ENCODE measurements around the gene ZNF446. TPM values are rescaled to one million over a fixed set of nuclear protein-coding genes. Genes with fewer than 3 reads are reported as not detected.
A peak's percentile ranks its signal among the peaks of the same experiment; 100 is the strongest.

ZNF446 gene
- total and polyA plus RNA-seq, 9 of the 15 experiments (the other 6 are each of a cell fraction or from before 2014, with no cell fraction given), result 0.07 to 4.8 (median 1.2) TPM

GRCh38 chr19:58499021-58499927, 23.1 kb downstream of the ZNF446 start (continued):
- TF ChIP-seq, protein P1, sequence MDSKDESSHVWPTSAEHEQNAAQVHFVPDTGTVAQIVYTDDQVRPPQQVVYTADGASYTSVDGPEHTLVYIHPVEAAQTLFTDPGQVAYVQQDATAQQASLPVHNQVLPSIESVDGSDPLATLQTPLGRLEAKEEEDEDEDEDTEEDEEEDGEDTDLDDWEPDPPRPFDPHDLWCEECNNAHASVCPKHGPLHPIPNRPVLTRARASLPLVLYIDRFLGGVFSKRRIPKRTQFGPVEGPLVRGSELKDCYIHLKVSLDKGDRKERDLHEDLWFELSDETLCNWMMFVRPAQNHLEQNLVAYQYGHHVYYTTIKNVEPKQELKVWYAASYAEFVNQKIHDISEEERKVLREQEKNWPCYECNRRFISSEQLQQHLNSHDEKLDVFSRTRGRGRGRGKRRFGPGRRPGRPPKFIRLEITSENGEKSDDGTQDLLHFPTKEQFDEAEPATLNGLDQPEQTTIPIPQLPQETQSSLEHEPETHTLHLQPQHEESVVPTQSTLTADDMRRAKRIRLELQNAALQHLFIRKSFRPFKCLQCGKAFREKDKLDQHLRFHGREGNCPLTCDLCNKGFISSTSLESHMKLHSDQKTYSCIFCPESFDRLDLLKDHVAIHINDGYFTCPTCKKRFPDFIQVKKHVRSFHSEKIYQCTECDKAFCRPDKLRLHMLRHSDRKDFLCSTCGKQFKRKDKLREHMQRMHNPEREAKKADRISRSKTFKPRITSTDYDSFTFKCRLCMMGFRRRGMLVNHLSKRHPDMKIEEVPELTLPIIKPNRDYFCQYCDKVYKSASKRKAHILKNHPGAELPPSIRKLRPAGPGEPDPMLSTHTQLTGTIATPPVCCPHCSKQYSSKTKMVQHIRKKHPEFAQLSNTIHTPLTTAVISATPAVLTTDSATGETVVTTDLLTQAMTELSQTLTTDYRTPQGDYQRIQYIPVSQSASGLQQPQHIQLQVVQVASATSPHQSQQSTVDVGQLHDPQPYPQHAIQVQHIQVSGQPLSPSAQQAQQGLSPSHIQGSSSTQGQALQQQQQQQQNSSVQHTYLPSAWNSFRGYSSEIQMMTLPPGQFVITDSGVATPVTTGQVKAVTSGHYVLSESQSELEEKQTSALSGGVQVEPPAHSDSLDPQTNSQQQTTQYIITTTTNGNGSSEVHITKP (IDR thresholded peaks at IDR 0.05; ENCODE audit: partially characterized antibody), result peak; percentile 38
- TF ChIP-seq, protein P2, sequence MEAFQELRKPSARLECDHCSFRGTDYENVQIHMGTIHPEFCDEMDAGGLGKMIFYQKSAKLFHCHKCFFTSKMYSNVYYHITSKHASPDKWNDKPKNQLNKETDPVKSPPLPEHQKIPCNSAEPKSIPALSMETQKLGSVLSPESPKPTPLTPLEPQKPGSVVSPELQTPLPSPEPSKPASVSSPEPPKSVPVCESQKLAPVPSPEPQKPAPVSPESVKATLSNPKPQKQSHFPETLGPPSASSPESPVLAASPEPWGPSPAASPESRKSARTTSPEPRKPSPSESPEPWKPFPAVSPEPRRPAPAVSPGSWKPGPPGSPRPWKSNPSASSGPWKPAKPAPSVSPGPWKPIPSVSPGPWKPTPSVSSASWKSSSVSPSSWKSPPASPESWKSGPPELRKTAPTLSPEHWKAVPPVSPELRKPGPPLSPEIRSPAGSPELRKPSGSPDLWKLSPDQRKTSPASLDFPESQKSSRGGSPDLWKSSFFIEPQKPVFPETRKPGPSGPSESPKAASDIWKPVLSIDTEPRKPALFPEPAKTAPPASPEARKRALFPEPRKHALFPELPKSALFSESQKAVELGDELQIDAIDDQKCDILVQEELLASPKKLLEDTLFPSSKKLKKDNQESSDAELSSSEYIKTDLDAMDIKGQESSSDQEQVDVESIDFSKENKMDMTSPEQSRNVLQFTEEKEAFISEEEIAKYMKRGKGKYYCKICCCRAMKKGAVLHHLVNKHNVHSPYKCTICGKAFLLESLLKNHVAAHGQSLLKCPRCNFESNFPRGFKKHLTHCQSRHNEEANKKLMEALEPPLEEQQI (IDR thresholded peaks at IDR 0.05), result no peak
- TF ChIP-seq LARP7 (IDR thresholded peaks at IDR 0.05), result no peak; the same call in 1 of the 2 replicates
- no peak for TF ChIP-seq ZNF224 (CRISPR knock-in tag; IDR thresholded peaks at IDR 0.05)
- peak; percentile 47 to 60; a peak in 3 of 4 replicates for TF ChIP-seq SIX5 (IDR thresholded peaks at IDR 0.05; ENCODE audit: borderline replicate concordance in 1 of 2, insufficient read depth in 1 of 2, low read depth in 1 of 2, low read length in 2 of 2)
- TF ChIP-seq TSHZ1 (CRISPR knock-in tag; IDR thresholded peaks at IDR 0.05), result no peak
- no peak for TF ChIP-seq ARID3B (CRISPR knock-in tag; IDR thresholded peaks at IDR 0.05; ENCODE audit: borderline replicate concordance)
- TF ChIP-seq MLX (CRISPR knock-in tag; conservative IDR thresholded peaks at IDR 0.05), result no peak
- peak; percentile 81 for TF ChIP-seq ELF2 (CRISPR knock-in tag; IDR thresholded peaks at IDR 0.05)
- peak; percentile 94 for TF ChIP-seq FIP1L1 (IDR thresholded peaks at IDR 0.05; ENCODE audit: low read depth, low read length, poor library complexity, severe bottlenecking)
- TF ChIP-seq, protein P3, sequence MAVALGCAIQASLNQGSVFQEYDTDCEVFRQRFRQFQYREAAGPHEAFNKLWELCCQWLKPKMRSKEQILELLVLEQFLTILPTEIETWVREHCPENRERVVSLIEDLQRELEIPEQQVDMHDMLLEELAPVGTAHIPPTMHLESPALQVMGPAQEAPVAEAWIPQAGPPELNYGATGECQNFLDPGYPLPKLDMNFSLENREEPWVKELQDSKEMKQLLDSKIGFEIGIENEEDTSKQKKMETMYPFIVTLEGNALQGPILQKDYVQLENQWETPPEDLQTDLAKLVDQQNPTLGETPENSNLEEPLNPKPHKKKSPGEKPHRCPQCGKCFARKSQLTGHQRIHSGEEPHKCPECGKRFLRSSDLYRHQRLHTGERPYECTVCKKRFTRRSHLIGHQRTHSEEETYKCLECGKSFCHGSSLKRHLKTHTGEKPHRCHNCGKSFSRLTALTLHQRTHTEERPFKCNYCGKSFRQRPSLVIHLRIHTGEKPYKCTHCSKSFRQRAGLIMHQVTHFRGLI (CRISPR knock-in tag; IDR thresholded peaks at IDR 0.05), result no peak
